NOMO-1 treated with DMSO at 0.1 percent for 48 hours (cell line): ENCODE measurements around the gene UNC93A.
"Not testable (repeated sequence)": the region's sequence is repeated elsewhere in the genome, so short reads cannot be mapped to it uniquely, and the experiment has no call there.

Source experiments
- DNase-seq: peaks from one replicate; lab custom pipeline; 2025; ENCODE audit not compliant: unreplicated experiment; lab: John Stamatoyannopoulos, UW

The UNC93A gene

GRCh38 chr6:167309355-167310192 is 18.5 kb downstream of the UNC93A start:
- not testable (repeated sequence) for DNase-seq

GRCh38 chr6:167311286-167311685 is 20.2 kb downstream of the UNC93A start:
- DNase-seq = no peak

- DNase-seq = not testable (repeated sequence)
Observed at GRCh38 chr6:167311691-167312090, 20.6 kb downstream of the UNC93A start.

- DNase-seq = no peak
Observed at GRCh38 chr6:167314180-167314821, 23.2 kb downstream of the UNC93A start.

GRCh38 chr6:167317172-167317571 is 26.1 kb downstream of the UNC93A start:
- DNase-seq = no peak

GRCh38 chr6:167318354-167318753 is 27.2 kb downstream of the UNC93A start:
- DNase-seq = not testable (repeated sequence)

GRCh38 chr6:167318856-167319255 is 27.7 kb downstream of the UNC93A start:
- DNase-seq = not testable (repeated sequence)

GRCh38 chr6:167319856-167320753 is 29.0 kb downstream of the UNC93A start:
- DNase-seq = not testable (repeated sequence)

- DNase-seq = not testable (repeated sequence)
Observed at GRCh38 chr6:167320754-167321056, 29.6 kb downstream of the UNC93A start.

- not testable (repeated sequence) for DNase-seq
Observed at GRCh38 chr6:167321185-167321584, 30.1 kb downstream of the UNC93A start.

- DNase-seq = no peak
Observed at GRCh38 chr6:167323111-167323510, 32.0 kb downstream of the UNC93A start.

GRCh38 chr6:167324111-167324510 is 33.0 kb downstream of the UNC93A start:
- no peak for DNase-seq

- DNase-seq = no peak
Observed at GRCh38 chr6:167325766-167326165, 34.7 kb downstream of the UNC93A start.

GRCh38 chr6:167327391-167327790 is 36.3 kb downstream of the UNC93A start:
- no peak for DNase-seq

GRCh38 chr6:167328086-167328485 is 37.0 kb downstream of the UNC93A start:
- no peak for DNase-seq

GRCh38 chr6:167329014-167329413 is 37.9 kb downstream of the UNC93A start:
- DNase-seq = no peak

- no peak for DNase-seq
Observed at GRCh38 chr6:167330750-167331149, 39.6 kb downstream of the UNC93A start.

GRCh38 chr6:167331565-167331964 is 40.5 kb downstream of the UNC93A start:
- DNase-seq = no peak

- no peak for DNase-seq
Observed at GRCh38 chr6:167336844-167337630, 45.9 kb downstream of the UNC93A start.

GRCh38 chr6:167337675-167338449 is 46.7 kb downstream of the UNC93A start:
- no peak for DNase-seq
